Large intestine (tissue), 1 donor: ENCODE measurements around the gene STK33. TPM values are rescaled to one million over a fixed set of nuclear protein-coding genes. Genes with fewer than 3 reads are reported as not detected.

Experiments
- polyA plus RNA-seq: library from polyadenylated mRNA; unstranded; fragments of 120-200 nt; gene quantifications from one replicate; pipeline ENCODE4 v1.2.1, GENCODE V29; 2013

Gene STK33
- polyA plus RNA-seq, 1 donor: 9.4 TPM

Other genes with a start within 250 kb of the STK33 start
- gene TRIM66, start 88.4 kb upstream of the STK33 start, polyA plus RNA-seq: 7.2 TPM
- 3,137 TPM for gene RPL27A, start 88.6 kb upstream of the STK33 start, polyA plus RNA-seq